DOHH2 (cell line): ENCODE measurements around the gene DNMT1.

Source experiments
- CTCF ChIP-seq: fragments of 200-600 bp; sonication (generic); IDR thresholded peaks from one replicate; pipeline ENCODE4 v1.5.1; 2014; ENCODE audit warnings: antibody characterized with exemption, mild to moderate bottlenecking, low read depth, low read length; ENCODE audit not compliant: poor library complexity, severe bottlenecking
- EZH2phosphoT487 ChIP-seq: fragments of 200-600 bp; sonication (generic); IDR thresholded peaks from 2 replicates; pipeline ENCODE4 v1.6.1; 2017; ENCODE audit warnings: borderline replicate concordance, mild to moderate bottlenecking, antibody characterized with exemption, low read length, moderate library complexity, mixed read lengths

- TF ChIP-seq CTCF (no peak), EZH2phosphoT487 (no peak)
Observed at GRCh38 chr19:10237702-10238101, 42.9 kb upstream of the DNMT1 start.
